Stimulated activated CD4-positive, alpha-beta T cell treated with anti-CD3 and anti-CD28 coated beads, TNF-alpha, amount 100 ng/mL, for 4 hours (primary cell): Measurements from ENCODE around the gene UNC79.

ENCODE experiments used
- DNase-seq, 3 experiments: peaks; one replicate each; pipeline ENCODE4 v3.0.0-alpha.2; 2020; ENCODE audit warnings: low read depth in 3 of 3

The UNC79 gene

DNA sequence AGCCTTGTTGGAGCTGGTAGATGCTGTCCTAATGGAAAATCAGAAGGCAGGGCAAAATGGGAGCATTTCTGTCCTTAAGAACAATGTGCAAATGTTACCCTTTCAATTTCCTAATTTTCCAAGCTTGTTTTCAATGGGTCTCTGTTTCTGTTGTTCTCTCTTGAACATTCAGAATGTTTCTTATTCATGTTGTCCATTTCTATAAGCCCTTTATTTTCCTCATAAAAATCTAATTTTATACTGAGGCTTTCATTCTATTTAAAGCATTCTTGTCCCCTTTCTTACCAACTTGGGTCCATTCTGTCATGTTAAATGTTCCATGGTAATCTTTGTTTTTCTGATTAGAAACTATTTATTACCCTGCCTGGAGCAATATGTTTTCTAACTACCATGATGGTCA lies 232.6 kb downstream of the UNC79 start:
- DNase-seq = no peak

DNA sequence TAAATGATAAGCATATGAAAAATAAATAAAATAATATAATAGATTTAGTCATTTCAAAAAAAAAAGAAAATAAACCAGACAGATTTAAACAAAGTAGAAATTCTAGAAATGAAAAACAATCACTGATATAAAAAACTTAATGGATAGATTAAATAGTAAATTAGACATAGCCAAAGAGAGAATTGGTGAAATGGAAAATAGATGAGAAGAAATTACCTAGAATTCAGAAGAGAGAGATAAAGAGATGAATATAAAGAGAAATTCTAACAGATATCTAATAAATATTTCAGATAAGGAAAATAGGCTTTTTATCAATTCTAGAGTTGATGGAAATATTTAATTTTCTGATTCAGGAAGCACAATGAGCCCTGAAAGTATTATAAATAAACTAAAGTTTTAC lies 234.4 kb downstream of the UNC79 start:
- DNase-seq = no peak

DNA sequence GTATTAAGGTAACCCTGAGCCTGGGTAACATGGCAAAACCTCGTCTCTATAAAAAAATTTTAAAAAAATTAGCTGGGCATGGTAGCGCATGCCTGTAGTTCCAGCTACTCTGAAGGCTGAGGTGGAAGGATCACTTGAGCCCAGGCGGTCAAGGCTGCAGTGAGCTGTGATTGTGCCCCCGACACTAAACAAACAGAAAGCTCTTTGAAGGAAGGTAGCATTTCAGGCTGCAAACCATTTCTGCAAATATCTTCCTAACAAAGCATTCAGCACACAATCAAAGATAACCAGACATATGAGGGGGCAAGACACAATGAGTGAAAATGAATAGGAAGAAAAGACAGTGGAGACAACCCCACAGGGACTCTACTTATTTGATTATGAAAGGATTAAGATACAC lies 238.9 kb downstream of the UNC79 start:
- DNase-seq = no peak

DNA sequence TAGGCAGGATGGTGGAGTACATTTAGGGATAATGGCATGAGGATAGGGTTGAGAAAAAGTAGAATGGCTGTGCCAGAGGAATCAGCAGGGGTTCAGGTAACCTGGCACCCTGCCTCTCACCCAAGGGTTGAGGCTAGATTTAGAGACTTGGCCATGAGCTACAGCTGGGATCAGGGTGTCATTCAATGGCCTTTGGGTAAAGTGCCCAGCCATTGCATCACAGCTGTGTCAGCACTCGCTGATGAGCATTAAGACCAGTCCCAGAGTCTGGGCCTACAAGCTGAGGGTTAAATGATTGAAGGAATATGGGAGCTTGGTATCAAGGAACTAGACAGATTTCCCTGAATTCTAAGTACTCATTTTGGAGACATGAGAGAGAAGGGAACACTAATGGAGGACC lies 243.6 kb downstream of the UNC79 start:
- DNase-seq = no peak

DNA sequence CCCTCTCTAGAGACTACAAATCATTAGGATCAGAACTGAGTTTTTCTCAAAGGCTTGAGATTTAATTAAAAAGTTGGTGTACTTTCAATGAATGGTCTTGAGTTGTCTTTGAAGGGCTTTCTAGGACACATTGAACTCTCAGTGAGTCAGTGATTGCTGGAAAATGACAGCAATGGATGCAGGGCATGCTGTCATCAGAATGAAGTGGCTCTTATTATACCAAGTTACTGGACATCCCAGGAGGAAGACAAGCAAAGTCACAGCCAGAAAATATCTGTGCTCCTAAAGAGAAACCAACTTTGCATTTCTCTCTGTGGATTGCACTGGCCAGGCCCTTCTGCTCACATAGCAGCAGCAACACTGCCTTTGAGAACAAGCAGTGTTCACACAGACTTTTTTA lies 244.9 kb downstream of the UNC79 start:
- DNase-seq = no peak

DNA sequence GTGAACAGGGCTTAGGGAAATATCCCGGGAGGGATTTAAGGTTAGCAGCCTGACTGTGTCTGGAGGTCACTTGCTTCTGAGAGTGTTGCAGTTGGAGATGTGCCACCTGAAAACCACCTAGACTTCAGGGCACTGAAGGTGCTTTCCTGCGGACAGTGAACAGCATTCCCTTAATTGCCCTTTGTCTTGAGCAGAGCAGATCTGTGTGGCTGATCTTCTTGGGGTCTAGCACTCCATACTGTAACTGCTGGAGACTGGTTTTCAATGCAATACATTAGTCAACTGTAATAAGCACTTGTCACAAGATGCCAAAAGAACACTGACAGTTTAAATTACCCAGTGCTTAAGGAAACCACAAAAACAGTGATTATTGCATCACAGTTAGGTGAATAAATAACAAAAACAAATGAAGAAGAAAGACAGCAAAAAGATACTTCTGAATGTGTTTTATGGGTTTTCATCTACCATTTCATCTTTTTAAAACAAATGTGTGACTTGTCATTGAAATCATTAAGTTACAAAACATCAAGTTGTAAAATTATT lies 245.7 kb downstream of the UNC79 start:
- no peak for DNase-seq

DNA sequence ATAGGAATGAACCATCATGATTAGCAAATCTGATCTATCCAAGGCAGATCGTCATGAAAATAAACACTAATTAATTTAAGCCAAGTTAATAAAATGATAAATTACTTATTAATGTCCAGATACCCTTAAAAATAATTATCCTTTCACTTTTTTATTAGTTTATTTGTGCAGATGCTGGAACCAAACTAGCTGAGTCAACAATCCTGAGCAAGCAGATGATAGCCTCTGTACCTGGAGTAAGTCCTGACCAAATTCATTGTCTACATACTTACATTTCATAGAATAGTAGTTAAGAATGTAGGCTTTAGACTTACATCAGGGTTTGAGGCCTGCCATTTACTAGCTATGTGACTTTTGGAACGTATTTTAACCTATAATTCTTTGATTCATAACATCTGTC lies 251.7 kb downstream of the UNC79 start:
- no peak for DNase-seq

DNA sequence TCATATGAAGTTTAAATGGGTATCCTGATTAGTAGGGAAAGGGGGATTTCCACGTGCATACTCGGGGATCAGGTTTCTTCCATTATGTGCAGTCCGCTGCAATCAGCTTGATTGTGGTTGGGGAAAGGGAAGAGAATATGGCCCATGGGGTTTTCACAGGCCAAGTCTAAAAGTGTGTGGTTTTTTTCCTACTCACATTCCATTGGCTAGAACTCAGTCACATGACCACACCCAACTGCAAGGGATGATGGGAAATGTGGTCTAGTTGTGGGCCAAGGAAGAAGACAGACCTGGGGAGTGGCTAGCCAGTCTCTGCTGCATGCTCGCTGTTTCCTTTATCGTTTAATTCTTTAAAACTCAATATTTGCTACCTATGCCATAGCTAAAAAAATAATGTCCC lies 252.5 kb downstream of the UNC79 start:
- DNase-seq = no peak

DNA sequence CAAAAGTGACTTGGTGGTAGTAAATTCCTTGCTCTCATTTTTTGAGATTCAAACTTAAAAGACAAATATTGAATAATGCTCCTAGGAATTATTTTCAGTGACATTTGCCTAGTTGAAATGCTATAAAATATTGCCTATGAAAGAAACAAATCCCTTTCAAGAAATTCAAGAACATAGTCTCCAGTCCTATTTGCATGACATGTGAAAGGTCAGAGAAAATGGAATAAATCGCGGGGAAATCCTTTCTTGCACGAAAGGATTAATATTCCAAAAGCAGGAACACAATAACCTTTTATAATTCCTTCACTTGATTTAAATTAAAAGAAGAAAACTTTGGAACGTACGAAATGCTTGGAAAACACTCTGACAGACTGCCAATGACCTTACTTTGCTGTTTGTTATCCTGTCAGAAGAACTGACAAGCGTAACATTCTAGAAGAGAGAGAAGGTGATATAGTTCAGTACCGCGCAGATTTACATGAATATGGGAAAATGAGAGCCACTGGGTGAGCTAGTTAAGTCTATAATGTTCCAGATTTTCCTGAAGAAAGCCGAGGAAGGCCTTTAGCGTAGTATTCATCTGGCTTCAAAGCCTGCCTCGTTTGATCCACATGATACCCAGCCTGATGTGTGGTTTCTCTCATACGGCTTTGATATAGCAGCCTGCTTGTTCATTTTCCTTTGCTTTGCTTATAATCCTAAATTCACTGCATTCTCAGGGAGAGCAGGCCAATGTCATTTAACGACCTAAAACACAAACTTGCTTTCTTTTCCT lies 254.6 kb downstream of the UNC79 start:
- DNase-seq = no peak

DNA sequence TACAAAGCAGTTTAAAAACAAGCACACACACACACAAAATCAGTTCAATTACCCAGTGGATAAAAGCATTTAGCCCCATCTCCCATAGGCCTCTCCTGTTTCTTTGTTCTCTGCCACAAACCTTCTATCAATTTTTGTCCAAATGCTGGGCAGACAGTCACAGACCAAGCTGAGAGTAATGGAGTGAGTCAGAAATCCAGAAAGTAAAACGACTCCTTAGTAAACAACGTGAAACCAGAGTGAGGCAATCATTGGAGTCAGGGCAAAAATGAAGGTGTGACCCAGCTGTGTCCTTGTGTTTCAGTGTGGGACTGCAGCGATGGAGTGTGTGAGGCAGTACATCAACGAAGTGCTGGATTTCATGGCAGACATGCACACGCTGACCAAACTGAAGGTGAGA lies 255.5 kb downstream of the UNC79 start:
- DNase-seq = no peak

DNA sequence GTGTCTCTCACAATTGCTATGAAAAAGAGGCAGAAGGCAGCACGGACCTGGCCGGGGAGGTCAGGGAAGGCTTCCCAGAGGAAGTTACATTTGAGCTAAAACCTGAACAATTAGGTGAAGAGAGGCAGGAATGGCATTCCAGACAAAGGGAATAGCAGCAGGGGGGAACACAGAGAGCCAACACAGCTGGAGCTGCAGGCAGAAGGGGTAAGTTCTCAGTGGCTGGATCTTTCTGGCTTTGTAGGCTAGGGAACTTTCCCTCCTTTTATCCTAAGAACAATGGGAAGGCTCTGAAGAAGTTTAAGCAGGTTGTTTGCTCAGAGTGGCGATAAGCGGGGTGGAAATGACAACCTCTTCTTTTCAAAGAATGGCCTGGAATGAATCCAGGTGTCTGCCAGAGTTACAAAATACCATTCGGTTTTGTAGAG lies 257.5 kb downstream of the UNC79 start:
- no peak for DNase-seq

DNA sequence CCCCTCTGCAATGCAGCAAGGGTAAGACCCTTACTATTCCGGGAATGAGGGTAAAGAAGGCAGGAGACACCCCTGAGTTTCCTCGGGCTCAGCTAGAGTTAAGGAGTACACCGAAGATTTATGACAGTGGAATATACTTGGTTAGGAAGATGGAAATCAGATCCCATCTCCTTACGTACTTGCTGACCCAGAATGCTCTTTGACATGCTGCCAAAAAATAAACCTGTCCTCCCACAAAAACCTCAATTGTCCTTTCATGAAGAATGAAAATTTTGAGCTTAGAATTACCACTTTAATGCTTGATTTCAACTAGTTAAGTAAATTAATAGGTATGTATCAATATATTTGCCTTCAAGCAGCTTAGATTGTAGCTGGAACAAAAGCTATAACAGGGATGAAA lies 258.1 kb downstream of the UNC79 start:
- DNase-seq = no peak

DNA sequence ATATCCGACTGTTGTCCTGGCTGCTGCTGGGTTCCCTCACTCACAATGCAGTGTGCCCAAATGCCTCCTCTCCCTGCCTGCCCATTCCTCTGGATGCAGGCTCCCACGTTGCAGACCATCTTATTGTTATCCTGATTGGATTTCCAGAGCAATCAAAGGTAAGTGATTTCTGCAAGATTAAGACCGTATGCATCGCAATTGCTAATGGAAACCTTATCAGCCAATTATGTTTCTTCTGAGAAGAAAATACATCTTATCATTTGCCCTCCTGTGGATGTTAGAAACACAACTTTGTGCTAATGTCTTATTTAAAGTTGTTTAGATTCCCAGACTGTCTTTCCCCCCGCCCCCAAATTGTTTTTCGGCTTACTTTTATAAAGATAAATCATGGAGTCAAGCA lies 259.4 kb downstream of the UNC79 start:
- DNase-seq = no peak

DNA sequence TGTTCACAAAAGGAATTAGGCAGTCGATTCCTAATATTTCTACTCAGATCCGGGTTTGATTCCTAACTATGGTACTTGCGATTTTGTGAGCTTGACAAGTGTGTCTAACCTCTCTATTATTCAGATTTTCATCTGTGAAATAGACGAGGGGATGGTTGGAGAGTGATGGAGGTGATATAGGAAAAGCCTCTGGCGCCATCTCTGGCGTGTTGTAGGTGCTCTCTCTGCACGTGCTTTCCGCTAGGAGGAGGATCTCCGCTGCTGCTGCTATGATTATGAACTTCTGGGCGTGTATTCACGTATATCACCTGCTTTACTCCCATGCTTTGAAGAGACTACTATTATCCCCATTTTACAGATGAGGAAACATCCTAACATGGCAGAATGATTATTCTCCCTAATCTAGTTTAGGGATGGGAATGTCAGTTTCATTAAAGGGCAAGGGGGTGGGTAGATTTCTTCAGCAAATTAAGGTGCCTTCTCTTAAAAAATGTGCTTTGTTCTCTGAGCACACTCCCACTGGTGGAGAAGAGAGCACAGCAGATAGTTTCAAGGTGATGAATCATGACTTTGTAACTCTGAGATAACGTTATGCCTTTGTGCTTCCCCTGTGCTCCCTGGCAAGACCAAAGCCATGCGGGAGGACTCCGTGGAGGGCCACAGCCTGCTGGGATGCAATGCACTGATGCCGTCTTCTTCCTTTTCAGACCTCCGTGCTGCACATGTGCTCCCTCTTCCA lies 260.5 kb downstream of the UNC79 start:
- no peak for DNase-seq

DNA sequence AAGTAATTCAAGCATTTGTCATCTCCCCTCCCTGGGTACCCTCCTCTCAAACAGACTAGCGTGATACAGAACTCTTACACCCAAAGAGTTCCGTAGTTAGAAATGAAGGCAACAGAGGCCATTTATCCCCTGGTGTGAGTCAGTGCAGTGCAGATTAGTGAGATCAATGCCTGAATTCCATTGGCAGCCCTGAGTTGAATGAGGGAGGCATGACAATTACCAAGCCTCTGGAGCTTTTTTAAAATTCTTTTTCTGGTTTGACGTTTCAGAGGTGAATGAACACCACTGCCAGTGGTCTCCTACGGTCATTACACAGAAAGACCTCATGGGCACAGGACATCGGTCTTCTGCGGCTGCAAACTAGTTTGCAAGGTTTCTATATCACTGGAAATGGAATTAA lies 263.2 kb downstream of the UNC79 start:
- DNase-seq = no peak

DNA sequence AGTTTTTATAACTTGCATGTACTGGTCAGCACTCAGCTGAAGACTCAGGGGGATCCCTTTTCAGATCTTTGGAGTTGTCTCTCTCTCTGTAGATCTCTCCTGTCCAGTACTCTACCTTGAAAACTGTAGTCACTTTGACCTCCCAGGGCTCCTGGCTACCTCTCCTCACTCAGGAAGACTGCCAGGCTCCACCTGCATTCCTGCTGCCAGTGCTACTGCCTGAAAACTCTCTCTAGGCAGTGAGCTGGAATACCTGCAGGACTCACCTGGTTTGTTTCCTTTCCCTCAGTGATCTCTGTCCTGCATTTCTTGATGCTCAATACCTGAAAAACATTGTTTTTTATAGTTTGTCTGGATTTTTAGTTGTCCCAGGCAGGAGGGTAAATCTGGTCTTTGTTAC lies 270.2 kb downstream of the UNC79 start:
- no peak for DNase-seq

DNA sequence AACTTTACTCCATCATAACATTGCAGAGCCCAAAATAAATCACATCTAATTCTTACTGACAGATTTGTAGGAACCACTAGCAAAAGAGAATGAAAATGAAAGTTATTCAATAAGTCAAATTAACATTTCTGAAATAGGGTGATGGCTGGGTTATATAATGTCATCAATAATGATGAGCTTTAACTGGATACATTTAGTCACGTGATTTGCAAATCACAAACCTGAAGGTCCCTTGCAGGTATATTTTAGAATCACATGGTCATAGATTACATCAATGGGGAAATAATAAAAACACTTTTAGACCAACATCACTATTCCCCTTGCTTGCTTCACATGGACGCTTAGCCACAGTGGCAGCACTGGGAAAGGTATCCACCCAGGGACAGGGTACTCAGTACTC lies 270.8 kb downstream of the UNC79 start:
- DNase-seq = no peak

DNA sequence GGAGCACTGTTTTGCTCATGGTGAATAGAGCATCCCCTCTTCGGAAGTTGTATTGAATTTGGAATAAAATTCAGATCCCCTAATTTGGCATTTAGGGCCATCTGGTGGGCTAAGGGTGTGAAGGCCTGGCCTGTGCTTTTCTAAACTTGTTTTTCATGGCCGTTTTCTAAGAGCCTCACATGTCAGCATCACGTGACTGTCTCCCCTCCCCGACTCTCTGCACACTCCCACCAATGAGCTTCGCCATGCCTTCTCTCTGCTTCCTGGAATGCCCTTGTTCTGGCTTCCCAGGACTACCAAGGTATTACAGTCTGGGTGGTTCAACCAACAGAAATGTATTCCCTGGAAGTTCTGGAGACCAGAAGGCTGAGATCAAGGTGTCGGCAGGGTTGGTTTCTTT lies 272.2 kb downstream of the UNC79 start:
- DNase-seq = no peak

DNA sequence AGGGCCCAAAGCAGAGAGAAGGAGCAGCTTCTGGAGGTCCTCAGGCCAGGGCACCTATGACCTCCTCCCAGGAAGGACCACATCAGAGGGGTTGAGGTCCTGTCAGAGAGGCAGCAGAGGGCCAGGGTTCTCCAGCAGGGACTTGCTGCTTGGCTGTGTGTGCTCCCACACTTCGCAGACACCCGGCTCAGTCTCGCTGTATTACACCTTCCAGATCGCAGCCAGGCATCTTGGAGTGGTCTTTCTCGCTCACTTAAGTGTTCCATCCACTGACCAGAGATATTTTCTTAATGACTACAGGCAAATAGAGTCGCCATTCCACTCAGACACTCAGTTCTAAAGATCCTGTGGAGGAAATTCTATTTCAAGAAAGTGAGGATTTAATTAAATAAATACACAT lies 273.2 kb downstream of the UNC79 start:
- no peak for DNase-seq

DNA sequence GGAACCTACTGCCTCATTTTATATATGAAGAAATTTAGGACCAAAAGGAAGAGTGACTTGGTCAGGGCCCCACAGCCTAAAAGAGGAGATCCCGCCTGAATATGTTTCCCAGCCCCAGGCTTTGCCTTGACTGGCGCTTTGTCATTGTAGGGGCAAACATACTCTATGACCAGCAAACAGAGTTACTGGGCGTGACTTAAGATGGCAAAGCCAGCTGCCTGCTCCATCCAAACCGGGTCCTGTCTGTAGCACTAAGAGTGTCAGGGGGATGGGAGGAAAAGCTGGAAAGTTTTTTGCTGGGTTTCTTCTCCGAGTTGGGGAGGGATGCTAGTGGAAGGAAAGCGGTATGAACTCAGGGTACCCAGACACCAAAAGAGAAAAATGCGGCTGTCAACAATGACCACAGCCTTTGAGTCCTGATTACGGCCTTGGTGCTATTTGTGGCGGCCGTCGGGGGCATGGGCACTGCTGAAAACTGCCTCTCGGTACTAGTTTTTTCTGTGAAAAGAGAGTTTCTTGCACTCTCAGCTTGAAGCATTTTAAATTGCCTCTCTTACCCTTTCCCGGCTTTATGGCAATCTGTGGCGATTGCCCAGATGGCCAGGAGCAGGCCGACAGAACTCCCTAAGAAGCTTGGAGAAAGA lies 274.9 kb downstream of the UNC79 start:
- DNase-seq = no peak

DNA sequence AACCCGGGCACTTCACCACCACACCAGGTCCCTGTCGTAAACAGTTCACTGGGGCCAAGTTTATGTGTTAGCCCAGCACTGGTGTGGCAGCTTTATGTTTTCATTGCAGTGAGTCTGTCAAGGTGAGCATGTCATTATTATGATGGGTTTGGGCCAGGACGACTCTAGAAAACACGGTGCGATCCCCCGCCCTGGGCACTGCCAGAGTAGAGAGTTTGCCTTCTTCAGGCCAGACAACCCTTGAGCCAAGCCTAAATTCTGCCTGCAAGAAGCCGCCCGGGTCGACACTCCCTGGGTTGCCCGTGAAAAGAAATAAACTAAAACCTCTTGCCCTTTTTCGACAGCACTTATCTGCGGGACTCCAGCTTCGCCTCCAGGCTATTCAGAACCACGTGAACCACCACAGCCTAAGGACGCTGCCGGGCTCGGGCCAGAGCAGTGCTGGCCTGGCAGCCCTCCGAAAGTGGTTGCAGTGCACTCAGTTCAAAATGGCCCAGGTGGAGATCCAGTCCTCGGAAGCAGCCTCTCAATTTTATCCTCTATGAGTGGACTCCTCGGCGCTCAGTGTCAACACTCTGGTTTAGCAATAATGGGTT lies 275.7 kb downstream of the UNC79 start:
- no peak for DNase-seq

DNA sequence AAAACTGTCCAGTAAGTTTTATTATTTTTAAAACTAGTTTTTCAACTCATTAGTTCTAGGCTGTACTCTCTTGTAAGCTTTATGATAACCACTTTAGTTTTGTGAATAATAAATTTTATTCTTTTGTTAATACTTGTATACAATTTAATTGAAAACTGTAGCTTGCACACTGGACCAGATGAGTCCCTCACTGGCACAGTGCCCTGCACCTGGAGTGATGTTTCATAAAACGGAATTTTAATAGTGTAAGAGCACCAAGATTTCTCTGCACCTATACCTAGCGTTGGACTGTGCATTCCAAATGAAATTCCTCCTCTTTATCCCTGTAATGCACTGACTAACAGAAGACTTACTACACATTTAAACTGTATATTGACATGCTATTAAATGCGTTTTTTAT lies 276.7 kb downstream of the UNC79 start:
- no peak for DNase-seq
